HEK293 (cell line): Measurements from ENCODE around the gene SIX4.

ENCODE experiments used
- EGR2 ChIP-seq: fragments of 450-650 bp; formaldehyde crosslinking; IDR thresholded peaks from 2 replicates; pipeline ENCODE4 v1.5.1; 2016; ENCODE audit warnings: low read depth, missing biosample characterization, missing genetic modification characterization
- GLI2 ChIP-seq: fragments of 450-650 bp; formaldehyde crosslinking; IDR thresholded peaks from 2 replicates; pipeline ENCODE4; 2017; ENCODE audit warnings: missing biosample characterization, missing genetic modification characterization, low read depth, borderline replicate concordance
- GLIS1 ChIP-seq: fragments of 450-650 bp; formaldehyde crosslinking; IDR thresholded peaks from 2 replicates; pipeline ENCODE4 v1.5.1; 2016; ENCODE audit warnings: missing biosample characterization, missing genetic modification characterization
- GLIS2 ChIP-seq: fragments of 450-650 bp; formaldehyde crosslinking; IDR thresholded peaks from 2 replicates; pipeline ENCODE4 v1.5.1; 2016; ENCODE audit warnings: missing biosample characterization, missing genetic modification characterization
- IKZF3 ChIP-seq: fragments of 450-650 bp; IDR thresholded peaks from 2 replicates; pipeline ENCODE4 v1.5.0; 2018; ENCODE audit warnings: missing biosample characterization, mild to moderate bottlenecking, missing genetic modification characterization, moderate library complexity
- OVOL3 ChIP-seq: fragments of 450-650 bp; formaldehyde crosslinking; IDR thresholded peaks from 2 replicates; pipeline ENCODE4 v1.5.1; 2016; ENCODE audit warnings: missing biosample characterization, missing genetic modification characterization
- ZBTB44 ChIP-seq: fragments of 450-650 bp; IDR thresholded peaks from 2 replicates; pipeline ENCODE4 v1.5.1; 2018; ENCODE audit warnings: missing biosample characterization, mild to moderate bottlenecking, missing genetic modification characterization
- ZBTB6 ChIP-seq: fragments of 450-650 bp; formaldehyde crosslinking; IDR thresholded peaks from 2 replicates; pipeline ENCODE4 v1.5.1; 2017; ENCODE audit warnings: missing biosample characterization, missing genetic modification characterization
- ZBTB8A ChIP-seq: fragments of 450-650 bp; formaldehyde crosslinking; IDR thresholded peaks from 2 replicates; pipeline ENCODE4 v1.5.1; 2016; ENCODE audit warnings: missing biosample characterization, missing genetic modification characterization
- ZFP37 ChIP-seq: fragments of 450-650 bp; formaldehyde crosslinking; IDR thresholded peaks from 2 replicates; pipeline ENCODE4 v1.5.1; 2016; ENCODE audit warnings: missing biosample characterization, missing genetic modification characterization
- ZFP41 ChIP-seq: fragments of 450-650 bp; formaldehyde crosslinking; IDR thresholded peaks from 2 replicates; pipeline ENCODE4 v1.5.1; 2016; ENCODE audit warnings: missing biosample characterization, missing genetic modification characterization, borderline replicate concordance
- ZNF132 ChIP-seq: fragments of 450-650 bp; formaldehyde crosslinking; IDR thresholded peaks from 2 replicates; pipeline ENCODE4 v1.5.1; 2017; ENCODE audit warnings: missing biosample characterization, missing genetic modification characterization, borderline replicate concordance
- ZNF138 ChIP-seq: fragments of 450-650 bp; formaldehyde crosslinking; IDR thresholded peaks from 2 replicates; pipeline ENCODE4 v1.5.1; 2016; ENCODE audit warnings: missing biosample characterization, missing genetic modification characterization, borderline replicate concordance
- ZNF211 ChIP-seq: fragments of 450-650 bp; formaldehyde crosslinking; IDR thresholded peaks from 2 replicates; pipeline ENCODE4 v1.5.1; 2016; ENCODE audit warnings: low read depth, missing biosample characterization, missing genetic modification characterization
- ZNF24 ChIP-seq: fragments of 450-650 bp; formaldehyde crosslinking; IDR thresholded peaks from 2 replicates; pipeline ENCODE4 v1.5.1; 2016; ENCODE audit warnings: missing biosample characterization, missing genetic modification characterization
- ZNF248 ChIP-seq: fragments of 450-650 bp; formaldehyde crosslinking; IDR thresholded peaks from 2 replicates; pipeline ENCODE4 v1.5.1; 2017; ENCODE audit warnings: missing biosample characterization, missing genetic modification characterization
- ZNF302 ChIP-seq: fragments of 450-650 bp; formaldehyde crosslinking; IDR thresholded peaks from 2 replicates; pipeline ENCODE4 v1.5.1; 2016; ENCODE audit warnings: missing biosample characterization, missing genetic modification characterization, low read depth
- ZNF324 ChIP-seq: fragments of 450-650 bp; formaldehyde crosslinking; IDR thresholded peaks from 2 replicates; pipeline ENCODE4 v1.5.1; 2016; ENCODE audit warnings: missing biosample characterization, missing genetic modification characterization
- ZNF354C ChIP-seq: fragments of 450-650 bp; formaldehyde crosslinking; IDR thresholded peaks from 2 replicates; pipeline ENCODE4 v1.5.1; 2016; ENCODE audit warnings: missing biosample characterization, missing genetic modification characterization, low read depth, borderline replicate concordance
- ZNF366 ChIP-seq: fragments of 450-650 bp; formaldehyde crosslinking; conservative IDR thresholded peaks from 2 replicates; pipeline ENCODE4 v1.5.1; 2016; ENCODE audit warnings: missing biosample characterization, missing genetic modification characterization
- ZNF488 ChIP-seq: fragments of 450-650 bp; formaldehyde crosslinking; IDR thresholded peaks from 2 replicates; pipeline ENCODE4 v1.5.1; 2016; ENCODE audit warnings: missing biosample characterization, missing genetic modification characterization
- ZNF510 ChIP-seq: fragments of 450-650 bp; formaldehyde crosslinking; IDR thresholded peaks from 2 replicates; pipeline ENCODE4 v1.5.1; 2018; ENCODE audit warnings: mild to moderate bottlenecking, missing genetic modification characterization, missing biosample characterization; ENCODE audit not compliant: insufficient replicate concordance
- ZNF626 ChIP-seq: fragments of 450-650 bp; sonication (Bioruptor Pico); formaldehyde crosslinking; IDR thresholded peaks from 2 replicates; pipeline ENCODE4 v1.5.1; 2018; ENCODE audit warnings: missing biosample characterization, missing genetic modification characterization, inconsistent platforms
- ZNF707 ChIP-seq: fragments of 450-650 bp; formaldehyde crosslinking; IDR thresholded peaks from 2 replicates; pipeline ENCODE4 v1.5.1; 2016; ENCODE audit warnings: missing biosample characterization, missing genetic modification characterization
- ZNF785 ChIP-seq: fragments of 450-650 bp; formaldehyde crosslinking; IDR thresholded peaks from 2 replicates; pipeline ENCODE4 v1.5.1; 2016; ENCODE audit warnings: missing biosample characterization, missing genetic modification characterization
- ZSCAN4 ChIP-seq: fragments of 450-650 bp; formaldehyde crosslinking; IDR thresholded peaks from 2 replicates; pipeline ENCODE4 v1.5.1; 2017; ENCODE audit warnings: missing biosample characterization, missing genetic modification characterization
- TF ChIP-seq, protein P1 (sequence below): fragments of 450-650 bp; formaldehyde crosslinking; optimal IDR thresholded peaks from 2 replicates; pipeline ENCODE3; 2016; ENCODE audit warnings: missing biosample characterization, mild to moderate bottlenecking, missing genetic modification characterization
- TF ChIP-seq, protein P2 (sequence below): fragments of 450-650 bp; formaldehyde crosslinking; IDR thresholded peaks from 2 replicates; pipeline ENCODE4 v1.5.1; 2016; ENCODE audit warnings: missing biosample characterization, missing genetic modification characterization
- TF ChIP-seq, protein P3 (sequence below): fragments of 450-650 bp; formaldehyde crosslinking; conservative IDR thresholded peaks from 2 replicates; pipeline ENCODE4 v1.5.1; 2016; ENCODE audit warnings: low read depth, missing biosample characterization, missing genetic modification characterization

Gene SIX4

GRCh38 chr14:60734465-60735242, 10.5 kb upstream of the SIX4 start, which contains the start of gene MNAT1 (continued):
- TF ChIP-seq ZBTB6 (tag by site-specific recombination): no peak
- no peak for TF ChIP-seq GLI2 (tag by site-specific recombination)
- TF ChIP-seq IKZF3 (tag by site-specific recombination): 0 out of 2 replicates have a peak, but pooled peaks have one; percentile 36
- 0 out of 2 replicates have a peak, but pooled peaks have one; percentile 42 for TF ChIP-seq ZNF626
- TF ChIP-seq ZNF132 (tag by site-specific recombination): no peak
- no peak for TF ChIP-seq ZNF510
- no peak for TF ChIP-seq ZNF302 (tag by site-specific recombination)
- TF ChIP-seq ZNF707 (tag by site-specific recombination): no peak
- TF ChIP-seq, protein P1, sequence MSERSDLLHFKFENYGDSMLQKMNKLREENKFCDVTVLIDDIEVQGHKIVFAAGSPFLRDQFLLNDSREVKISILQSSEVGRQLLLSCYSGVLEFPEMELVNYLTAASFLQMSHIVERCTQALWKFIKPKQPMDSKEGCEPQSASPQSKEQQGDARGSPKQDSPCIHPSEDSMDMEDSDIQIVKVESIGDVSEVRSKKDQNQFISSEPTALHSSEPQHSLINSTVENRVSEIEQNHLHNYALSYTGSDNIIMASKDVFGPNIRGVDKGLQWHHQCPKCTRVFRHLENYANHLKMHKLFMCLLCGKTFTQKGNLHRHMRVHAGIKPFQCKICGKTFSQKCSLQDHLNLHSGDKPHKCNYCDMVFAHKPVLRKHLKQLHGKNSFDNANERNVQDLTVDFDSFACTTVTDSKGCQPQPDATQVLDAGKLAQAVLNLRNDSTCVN (tag by site-specific recombination): peak; percentile 21
- no peak for TF ChIP-seq ZFP41 (tag by site-specific recombination)
- TF ChIP-seq, protein P2, sequence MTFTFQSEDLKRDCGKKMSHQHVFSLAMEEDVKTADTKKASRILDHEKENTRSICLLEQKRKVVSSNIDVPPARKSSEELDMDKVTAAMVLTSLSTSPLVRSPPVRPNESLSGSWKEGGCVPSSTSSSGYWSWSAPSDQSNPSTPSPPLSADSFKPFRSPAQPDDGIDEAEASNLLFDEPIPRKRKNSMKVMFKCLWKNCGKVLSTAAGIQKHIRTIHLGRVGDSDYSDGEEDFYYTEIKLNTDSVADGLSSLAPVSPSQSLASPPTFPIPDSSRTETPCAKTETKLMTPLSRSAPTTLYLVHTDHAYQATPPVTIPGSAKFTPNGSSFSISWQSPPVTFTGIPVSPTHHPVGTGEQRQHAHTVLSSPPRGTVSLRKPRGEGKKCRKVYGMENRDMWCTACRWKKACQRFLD (tag by site-specific recombination): no peak
- TF ChIP-seq ZNF24 (tag by site-specific recombination): 0 out of 2 replicates have a peak, but pooled peaks have one; percentile 62
- TF ChIP-seq, protein P3, sequence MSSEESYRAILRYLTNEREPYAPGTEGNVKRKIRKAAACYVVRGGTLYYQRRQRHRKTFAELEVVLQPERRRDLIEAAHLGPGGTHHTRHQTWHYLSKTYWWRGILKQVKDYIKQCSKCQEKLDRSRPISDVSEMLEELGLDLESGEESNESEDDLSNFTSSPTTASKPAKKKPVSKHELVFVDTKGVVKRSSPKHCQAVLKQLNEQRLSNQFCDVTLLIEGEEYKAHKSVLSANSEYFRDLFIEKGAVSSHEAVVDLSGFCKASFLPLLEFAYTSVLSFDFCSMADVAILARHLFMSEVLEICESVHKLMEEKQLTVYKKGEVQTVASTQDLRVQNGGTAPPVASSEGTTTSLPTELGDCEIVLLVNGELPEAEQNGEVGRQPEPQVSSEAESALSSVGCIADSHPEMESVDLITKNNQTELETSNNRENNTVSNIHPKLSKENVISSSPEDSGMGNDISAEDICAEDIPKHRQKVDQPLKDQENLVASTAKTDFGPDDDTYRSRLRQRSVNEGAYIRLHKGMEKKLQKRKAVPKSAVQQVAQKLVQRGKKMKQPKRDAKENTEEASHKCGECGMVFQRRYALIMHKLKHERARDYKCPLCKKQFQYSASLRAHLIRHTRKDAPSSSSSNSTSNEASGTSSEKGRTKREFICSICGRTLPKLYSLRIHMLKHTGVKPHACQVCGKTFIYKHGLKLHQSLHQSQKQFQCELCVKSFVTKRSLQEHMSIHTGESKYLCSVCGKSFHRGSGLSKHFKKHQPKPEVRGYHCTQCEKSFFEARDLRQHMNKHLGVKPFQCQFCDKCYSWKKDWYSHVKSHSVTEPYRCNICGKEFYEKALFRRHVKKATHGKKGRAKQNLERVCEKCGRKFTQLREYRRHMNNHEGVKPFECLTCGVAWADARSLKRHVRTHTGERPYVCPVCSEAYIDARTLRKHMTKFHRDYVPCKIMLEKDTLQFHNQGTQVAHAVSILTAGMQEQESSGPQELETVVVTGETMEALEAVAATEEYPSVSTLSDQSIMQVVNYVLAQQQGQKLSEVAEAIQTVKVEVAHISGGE: peak; percentile 99
- TF ChIP-seq ZNF488: no peak
- TF ChIP-seq ZNF366: no peak
- no peak for TF ChIP-seq ZNF248 (tag by site-specific recombination)
- TF ChIP-seq ZNF138 (tag by site-specific recombination): no peak
- TF ChIP-seq ZSCAN4 (tag by site-specific recombination): 0 out of 2 replicates have a peak, but pooled peaks have one; percentile 29
- TF ChIP-seq GLIS1 (tag by site-specific recombination): peak; percentile 29
- TF ChIP-seq ZNF324 (tag by site-specific recombination): peak; percentile 89
- peak; percentile 70 for TF ChIP-seq GLIS2 (tag by site-specific recombination)
- no peak for TF ChIP-seq ZNF211
- TF ChIP-seq ZNF785 (tag by site-specific recombination): no peak
- TF ChIP-seq EGR2 (tag by site-specific recombination): peak; percentile 76
- TF ChIP-seq ZBTB44: peak; percentile 67
- TF ChIP-seq ZFP37 (tag by site-specific recombination): peak; percentile 92
- no peak for TF ChIP-seq OVOL3 (tag by site-specific recombination)
- peak; percentile 83 for TF ChIP-seq ZBTB8A
- no peak for TF ChIP-seq ZNF354C (tag by site-specific recombination)
